ENCODE results near the gene ARHGAP18.
"Not testable (repeated sequence)": the region's sequence is repeated elsewhere in the genome, so short reads cannot be mapped to it uniquely, and the experiment has no call there.

ARHGAP18 gene

GRCh38 chr6:129574605-129575004 lies 135.4 kb downstream of the ARHGAP18 start:
- DNase-seq, result not testable (repeated sequence)

- DNase-seq, result not testable (repeated sequence)
Measured at GRCh38 chr6:129570929-129571328, 139.0 kb downstream of the ARHGAP18 start.

GRCh38 chr6:129568015-129568414 lies 142.0 kb downstream of the ARHGAP18 start:
- no peak for DNase-seq

- DNase-seq, result peak; percentile 33
Measured at GRCh38 chr6:129567374-129567773, 142.6 kb downstream of the ARHGAP18 start.

GRCh38 chr6:129565811-129566210 lies 144.2 kb downstream of the ARHGAP18 start:
- no peak for DNase-seq

GRCh38 chr6:129565366-129565765 lies 144.6 kb downstream of the ARHGAP18 start:
- no peak for DNase-seq

- no peak for DNase-seq
Measured at GRCh38 chr6:129558248-129558647, 151.7 kb downstream of the ARHGAP18 start.

GRCh38 chr6:129555206-129555832 lies 154.7 kb downstream of the ARHGAP18 start:
- no peak for DNase-seq

- DNase-seq, result no peak
Measured at GRCh38 chr6:129552413-129552812, 157.6 kb downstream of the ARHGAP18 start.

GRCh38 chr6:129551486-129551885 lies 158.5 kb downstream of the ARHGAP18 start:
- no peak for DNase-seq

GRCh38 chr6:129546702-129547101 lies 163.3 kb downstream of the ARHGAP18 start:
- DNase-seq, result no peak

GRCh38 chr6:129544892-129545612 lies 164.9 kb downstream of the ARHGAP18 start:
- DNase-seq, result no peak

GRCh38 chr6:129543981-129544380 lies 166.0 kb downstream of the ARHGAP18 start:
- DNase-seq, result no peak

GRCh38 chr6:129542705-129543104 lies 167.3 kb downstream of the ARHGAP18 start:
- no peak for DNase-seq

- DNase-seq, result no peak
Measured at GRCh38 chr6:129539032-129539431, 170.9 kb downstream of the ARHGAP18 start.

- no peak for DNase-seq
Measured at GRCh38 chr6:129536271-129536670, 173.7 kb downstream of the ARHGAP18 start.

GRCh38 chr6:129534926-129535325 lies 175.1 kb downstream of the ARHGAP18 start:
- no peak for DNase-seq
